ENCODE results near the gene HACD2.

The HACD2 gene

GRCh38 chr3:123576122-123576521 lies 8.7 kb downstream of the HACD2 start:
- in situ Hi-C loops (cut with HindIII; ENCODE audit: low sequenced_read_pairs): no loop called here

DNA sequence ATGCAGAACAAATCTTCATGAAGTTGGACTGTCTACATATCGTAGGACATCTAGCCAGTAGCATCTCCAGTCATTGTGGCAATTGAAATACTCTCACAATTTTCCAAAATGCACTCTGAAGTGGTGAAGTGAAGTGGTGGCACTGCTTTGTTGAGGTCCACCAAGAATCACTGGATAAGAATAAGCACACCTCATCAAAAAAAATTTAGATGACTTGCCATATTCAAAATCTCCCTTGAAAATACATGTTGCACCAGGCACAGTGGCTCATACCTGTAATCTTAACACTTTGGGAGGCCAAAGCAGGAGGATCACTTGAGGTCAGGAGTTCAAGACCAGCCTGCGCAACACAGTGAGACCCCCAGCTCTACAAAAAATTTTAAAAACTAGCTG lies 12.9 kb downstream of the HACD2 start:
- in situ Hi-C loops (cut with HindIII; ENCODE audit: low sequenced_read_pairs): no loop called here

DNA sequence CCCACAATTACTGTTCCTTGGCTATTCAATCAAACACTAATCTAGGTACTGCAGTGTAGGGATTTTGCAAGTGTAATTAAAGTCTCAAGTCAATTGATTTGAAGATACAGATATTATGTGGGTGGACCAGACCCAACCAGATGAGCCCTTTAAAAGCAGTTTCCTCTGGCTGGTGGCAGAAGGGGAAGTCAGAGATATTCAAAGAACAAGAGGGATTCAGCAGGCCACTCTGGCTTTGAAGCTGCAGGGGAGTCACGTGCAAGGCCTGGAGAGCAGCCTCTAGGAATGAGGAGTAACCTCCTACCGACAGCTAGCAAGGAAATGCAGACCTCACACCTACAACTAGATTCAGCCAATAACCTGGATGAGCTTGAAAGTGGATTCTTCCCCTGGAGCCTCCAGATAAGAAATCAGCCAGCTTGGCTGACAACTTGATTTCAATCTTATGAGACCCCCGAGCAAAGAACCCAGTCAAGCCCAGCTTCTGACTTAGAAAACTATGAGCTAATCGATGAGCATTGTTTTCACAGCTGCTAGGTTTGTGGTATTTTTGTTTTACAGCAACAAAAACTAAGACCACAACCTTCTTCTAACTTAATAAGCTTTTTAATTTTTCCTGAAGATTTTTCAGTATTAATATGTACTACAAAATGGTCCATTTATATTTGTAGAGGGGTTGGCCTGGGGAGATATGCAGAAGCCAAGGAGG lies 13.4 kb downstream of the HACD2 start:
- in situ Hi-C loops (cut with HindIII; ENCODE audit: low sequenced_read_pairs): no loop called here

- in situ Hi-C loops (cut with HindIII; ENCODE audit: low sequenced_read_pairs): no loop called here
Observed at GRCh38 chr3:123568875-123569274, 16.0 kb downstream of the HACD2 start.

DNA sequence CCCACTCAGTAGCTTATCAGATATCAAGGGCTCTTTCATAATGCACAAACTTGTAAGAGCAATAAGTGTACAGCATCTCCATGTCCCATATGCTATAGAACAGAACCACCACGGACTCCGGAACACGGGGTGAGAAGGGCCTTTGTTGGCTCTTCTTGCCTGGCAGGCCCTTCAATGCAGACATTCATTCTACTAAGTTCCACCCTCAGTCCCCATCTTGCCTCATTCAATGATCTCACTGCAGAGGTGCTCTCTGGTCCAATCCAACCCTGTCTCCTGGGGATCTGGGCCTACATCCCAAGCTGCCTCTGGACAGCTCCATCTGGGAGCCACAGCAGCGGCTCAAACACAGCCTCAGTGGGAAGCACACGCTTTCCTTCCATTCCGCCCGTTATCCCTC lies 16.8 kb downstream of the HACD2 start:
- in situ Hi-C loops (cut with HindIII; ENCODE audit: low sequenced_read_pairs): no loop called here

DNA sequence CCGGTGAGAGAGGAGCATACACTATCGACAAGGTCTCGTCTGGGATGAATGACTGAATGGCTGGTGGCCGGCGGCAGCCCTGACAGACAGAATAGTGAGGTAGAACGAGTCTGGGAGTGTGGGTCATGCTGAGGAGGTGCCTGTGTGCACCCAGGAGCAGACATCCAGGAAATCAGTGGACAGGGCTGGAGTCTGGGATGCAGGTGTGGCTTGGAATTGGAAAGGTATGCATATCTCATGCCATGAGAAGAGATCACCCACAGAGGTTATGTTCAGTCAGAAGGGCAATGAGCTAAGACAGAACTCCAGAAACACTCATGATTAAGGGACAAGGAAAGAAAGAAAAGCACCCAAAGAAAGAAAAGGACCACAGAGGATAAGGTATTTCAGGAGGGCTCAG lies 20.8 kb downstream of the HACD2 start:
- in situ Hi-C loops (cut with HindIII; ENCODE audit: low sequenced_read_pairs): no loop called here

DNA sequence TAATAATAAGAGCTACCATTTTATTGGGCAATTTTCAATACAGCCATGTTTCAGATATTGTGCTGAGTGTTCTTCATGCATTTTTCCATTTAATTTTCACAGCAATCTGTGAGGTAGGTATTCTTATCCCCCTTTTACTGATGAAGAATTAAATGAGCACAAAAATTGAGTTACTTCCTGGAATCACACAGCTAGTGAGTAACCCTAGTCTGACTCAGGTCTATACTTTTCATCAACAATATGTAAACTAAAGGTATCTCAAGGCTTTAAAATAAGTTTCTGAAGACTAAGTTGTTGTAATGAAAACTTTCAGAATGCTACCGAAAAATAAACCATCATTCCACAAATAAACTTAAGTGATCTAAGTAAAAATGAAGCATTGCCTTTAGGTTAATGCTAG lies 22.3 kb downstream of the HACD2 start:
- in situ Hi-C loops (cut with HindIII; ENCODE audit: low sequenced_read_pairs): no loop called here

GRCh38 chr3:123561188-123561587 lies 23.7 kb downstream of the HACD2 start:
- in situ Hi-C loops (cut with HindIII; ENCODE audit: low sequenced_read_pairs): no loop called here

DNA sequence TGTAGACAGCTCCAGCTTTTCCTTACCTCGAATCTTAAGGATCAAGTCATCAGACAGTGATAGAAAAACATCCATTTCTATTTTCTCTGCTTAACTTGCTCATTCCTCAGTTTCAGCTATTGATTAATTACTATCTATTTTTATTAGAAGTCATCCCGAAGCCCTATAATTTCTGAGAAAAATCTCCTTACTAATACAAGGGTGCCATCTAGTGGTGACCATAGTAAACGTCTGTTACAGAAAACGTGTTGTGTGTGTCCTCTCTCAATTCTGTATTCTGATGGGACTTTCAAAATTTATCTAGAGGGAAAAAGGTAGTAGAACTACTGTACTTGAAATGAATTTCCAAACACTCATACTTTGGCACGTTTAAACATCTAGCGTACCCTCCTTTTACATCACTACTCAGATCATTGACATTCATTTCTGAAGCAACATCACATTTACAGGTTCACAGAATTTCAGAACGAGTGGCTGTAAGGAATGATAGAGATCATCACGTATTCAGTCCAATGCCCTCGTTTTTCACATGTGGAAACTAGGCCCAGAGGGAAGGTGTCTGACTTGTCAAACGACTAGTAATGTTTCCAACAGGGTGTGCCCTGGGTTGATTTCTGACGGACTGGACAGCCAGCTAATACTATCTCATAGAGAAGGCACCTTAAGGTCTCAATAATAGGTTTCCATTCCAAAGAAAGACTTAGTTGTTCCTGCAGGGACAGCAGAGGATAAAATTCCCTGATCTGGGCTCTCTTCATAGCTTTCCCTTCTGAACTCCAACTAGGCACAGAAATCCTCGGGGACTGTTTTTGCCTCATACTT lies 25.6 kb downstream of the HACD2 start:
- in situ Hi-C loops (cut with HindIII; ENCODE audit: low sequenced_read_pairs): no loop called here

DNA sequence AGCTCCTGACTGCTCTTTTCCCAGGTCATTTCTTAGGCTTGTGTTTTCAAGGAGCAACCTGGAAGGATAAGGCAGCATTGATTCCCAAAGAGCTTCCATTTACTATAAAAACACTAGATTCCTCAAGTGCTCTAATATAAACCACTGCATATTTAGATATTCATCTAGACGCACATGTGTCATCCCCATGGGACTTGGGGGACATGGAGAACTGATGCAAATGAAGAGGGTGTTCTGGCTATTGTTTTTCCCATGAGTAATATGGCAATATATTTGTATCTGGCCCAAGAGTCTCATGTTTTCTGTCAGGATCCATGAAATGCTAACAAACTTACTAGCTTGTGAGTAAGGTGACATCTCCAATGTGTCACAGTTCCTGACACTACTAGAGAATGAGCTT lies 31.3 kb downstream of the HACD2 start:
- in situ Hi-C loops (cut with HindIII; ENCODE audit: low sequenced_read_pairs): no loop called here

- in situ Hi-C loops (cut with HindIII; ENCODE audit: low sequenced_read_pairs): no loop called here
Observed at GRCh38 chr3:123552768-123553167, 32.1 kb downstream of the HACD2 start.

- in situ Hi-C loops (cut with HindIII; ENCODE audit: low sequenced_read_pairs): no loop called here
Observed at GRCh38 chr3:123552095-123552714, 32.6 kb downstream of the HACD2 start.

- in situ Hi-C loops (cut with HindIII; ENCODE audit: low sequenced_read_pairs): no loop called here
Observed at GRCh38 chr3:123547881-123548519, 36.9 kb downstream of the HACD2 start.

DNA sequence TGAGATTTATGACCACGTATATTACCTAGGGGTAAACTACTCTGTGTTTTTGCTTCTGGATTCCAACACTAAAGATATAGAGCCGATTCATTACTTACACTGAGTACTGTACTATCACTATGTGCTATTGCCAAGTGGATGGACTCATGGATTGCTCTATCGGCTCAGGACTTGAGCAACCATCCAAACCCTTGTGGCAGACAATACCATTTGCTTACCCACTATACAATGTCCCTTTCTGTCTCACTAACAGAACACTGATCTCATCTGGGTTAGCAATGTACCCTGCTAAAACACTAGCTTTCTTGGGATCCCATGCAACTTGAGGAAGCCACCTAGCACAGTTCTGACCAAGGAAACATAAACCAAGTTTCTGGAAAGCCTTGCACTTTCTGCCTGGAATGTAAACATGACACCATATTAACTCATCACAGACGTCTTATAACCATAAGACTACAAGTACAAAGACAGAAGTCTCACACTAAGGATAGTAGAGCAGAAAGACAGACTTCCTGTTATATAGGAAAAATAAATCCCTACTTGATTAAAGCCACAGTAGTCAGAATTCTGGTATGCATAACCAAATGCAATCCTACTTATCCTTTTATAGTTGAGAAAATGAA lies 38.6 kb downstream of the HACD2 start:
- in situ Hi-C loops (cut with HindIII; ENCODE audit: low sequenced_read_pairs): no loop called here

DNA sequence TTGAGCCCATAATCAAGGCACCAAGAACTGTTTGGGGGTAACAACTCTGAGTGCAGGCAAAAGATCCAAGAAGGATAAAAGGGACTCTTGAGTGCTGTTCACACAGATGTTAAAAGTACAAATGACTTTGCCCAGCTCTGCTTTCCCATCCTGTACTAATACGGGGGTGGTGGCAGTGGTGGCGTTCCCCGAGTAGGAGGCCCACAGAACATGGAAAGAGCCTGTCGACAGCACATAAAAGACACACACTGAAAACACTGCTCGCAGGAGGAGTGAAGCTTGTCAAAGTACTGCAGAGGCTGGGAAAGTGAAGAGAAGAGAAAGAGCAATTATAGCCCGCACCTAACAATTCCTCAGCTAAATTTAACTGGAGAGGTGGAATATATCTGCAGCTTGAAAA lies 40.9 kb downstream of the HACD2 start:
- in situ Hi-C loops (cut with HindIII; ENCODE audit: low sequenced_read_pairs): no loop called here

GRCh38 chr3:123540285-123540684 lies 44.6 kb downstream of the HACD2 start:
- in situ Hi-C loops (cut with HindIII; ENCODE audit: low sequenced_read_pairs): no loop called here

DNA sequence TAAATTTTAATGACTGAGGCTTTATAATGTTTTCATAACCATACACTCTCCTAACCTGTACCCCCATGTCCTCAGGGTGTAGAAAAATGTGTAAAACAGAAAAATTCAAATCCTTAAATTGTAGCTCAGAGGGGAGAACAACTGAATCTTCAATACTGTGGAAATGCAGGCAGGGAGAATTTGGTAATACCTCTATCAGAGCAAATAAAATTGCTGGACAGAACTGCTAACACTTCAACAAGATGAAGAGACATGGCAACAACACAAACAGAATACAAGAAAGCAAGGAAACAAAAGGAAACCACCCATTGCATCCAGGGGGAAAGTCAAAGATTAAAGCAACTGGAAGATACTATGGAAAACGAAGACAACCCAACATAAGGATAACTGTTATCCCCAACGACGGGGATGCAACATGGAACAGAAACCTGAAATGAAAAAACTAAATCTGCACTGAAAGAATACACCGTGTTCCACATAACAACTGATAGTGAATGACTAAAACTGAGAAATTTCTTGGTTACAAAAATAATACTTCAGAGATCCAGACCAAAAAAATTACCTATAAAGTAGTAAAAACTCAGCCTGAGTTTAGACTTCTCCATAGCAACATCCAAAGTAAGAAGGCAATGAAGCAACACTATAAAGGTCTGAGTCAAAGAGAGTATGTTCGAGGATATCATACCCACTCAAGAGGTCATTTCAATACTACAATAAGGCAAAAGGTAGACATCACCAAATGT lies 48.5 kb downstream of the HACD2 start:
- in situ Hi-C loops (cut with HindIII; ENCODE audit: low sequenced_read_pairs): no loop called here

DNA sequence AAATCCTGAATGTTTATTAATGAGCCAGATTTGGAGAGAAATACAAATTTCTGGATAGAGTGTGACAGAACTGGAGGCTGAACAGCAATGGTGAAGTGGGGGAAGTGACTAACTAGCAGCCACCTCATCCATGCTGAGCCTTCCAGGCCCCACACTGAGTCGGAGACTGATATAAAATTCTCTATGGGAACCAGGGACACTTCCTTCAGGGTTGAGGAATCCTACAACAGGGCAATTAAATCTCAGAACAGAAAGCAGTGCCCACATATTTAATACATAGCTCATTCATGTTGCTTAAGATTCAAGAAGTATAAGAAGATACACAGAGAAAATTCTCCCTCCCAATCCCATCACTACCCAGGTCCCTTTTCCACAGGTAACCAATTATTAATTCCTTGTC lies 49.3 kb downstream of the HACD2 start:
- in situ Hi-C loops (cut with HindIII; ENCODE audit: low sequenced_read_pairs): no loop called here

- in situ Hi-C loops (cut with HindIII; ENCODE audit: low sequenced_read_pairs): no loop called here
Observed at GRCh38 chr3:123534264-123534663, 50.6 kb downstream of the HACD2 start.

DNA sequence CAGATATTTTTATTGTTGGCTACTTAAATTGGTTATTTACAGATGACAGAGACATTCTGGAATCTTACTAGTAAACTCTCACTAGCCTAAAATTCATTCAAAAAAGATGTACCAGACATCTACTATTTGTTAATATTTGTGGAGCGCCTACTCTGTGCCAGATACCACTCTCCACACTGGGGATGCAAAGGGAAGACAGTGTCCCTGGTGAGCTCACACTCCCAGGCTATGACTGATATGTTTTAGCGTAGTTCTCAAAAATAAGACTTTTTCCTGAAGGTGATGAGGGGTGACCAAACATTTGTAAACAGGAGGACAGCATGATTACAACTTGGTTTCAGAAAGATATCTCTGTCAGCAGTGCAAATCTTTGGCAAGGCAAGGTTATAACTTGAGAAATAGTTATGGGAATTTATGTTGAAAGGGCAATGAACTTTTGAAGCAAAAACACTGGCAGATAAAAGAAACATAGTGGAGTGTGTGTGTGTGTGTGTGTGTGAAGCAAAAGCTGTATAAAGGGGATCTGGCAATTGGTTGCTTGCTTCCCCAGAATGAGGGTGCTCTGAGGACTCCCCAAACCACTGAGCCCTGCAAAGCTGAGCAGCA lies 51.2 kb downstream of the HACD2 start:
- in situ Hi-C loops (cut with HindIII; ENCODE audit: low sequenced_read_pairs): no loop called here

Data from endothelial cell of hepatic sinusoid (primary cell).